Loucy (cell line): ENCODE data around the gene NXT1.

ENCODE experiments used
- EZH2phosphoT487 ChIP-seq: fragments of 200-600 bp; IDR thresholded peaks from 2 replicates; pipeline ENCODE4 v1.6.1; 2018; ENCODE audit warnings: antibody characterized with exemption, mild to moderate bottlenecking, moderate library complexity, borderline replicate concordance
- TF ChIP-seq, protein P1 (sequence below): fragments of 200-600 bp; sonication (generic); conservative IDR thresholded peaks from 2 replicates; pipeline ENCODE4 v1.5.1; 2014; ENCODE audit warnings: mild to moderate bottlenecking, antibody characterized with exemption, low read length

DNA sequence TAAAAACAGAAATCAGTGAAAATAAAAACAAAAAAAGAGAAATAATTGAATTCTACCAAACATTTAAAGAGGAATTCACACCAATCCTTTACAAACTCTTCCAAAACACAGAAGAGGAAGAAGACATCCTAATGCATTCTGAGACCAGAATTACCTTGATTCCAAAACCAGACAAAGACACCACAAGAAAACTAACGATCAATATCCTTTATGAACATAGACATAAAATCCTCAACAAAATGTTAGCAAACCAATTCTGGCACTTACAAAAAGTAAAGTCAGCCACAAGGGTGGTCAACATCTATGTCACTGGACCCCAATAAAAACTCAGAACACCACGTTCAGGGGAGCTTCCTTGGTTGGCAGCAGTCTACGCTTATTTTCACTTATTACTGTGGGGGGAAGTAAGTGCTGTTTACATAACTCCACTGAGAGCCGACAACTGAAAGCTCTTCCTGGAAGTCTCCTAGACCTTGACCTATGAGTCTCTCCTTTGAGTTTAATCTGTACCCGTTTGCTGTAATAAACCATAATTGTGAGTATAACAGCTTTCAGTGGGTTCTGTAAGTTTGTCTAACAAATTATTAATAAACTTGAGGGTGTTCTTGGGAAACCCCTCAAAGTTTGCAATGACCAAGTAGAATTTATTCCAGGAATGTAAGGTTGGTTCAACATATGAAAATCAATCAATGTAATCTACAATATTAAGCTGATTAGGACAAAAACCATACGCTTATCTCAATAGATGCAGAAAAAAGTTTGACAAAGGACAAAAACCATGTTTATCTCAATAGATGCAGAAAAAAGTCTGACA is 35.9 kb downstream of the NXT1 start:
- TF ChIP-seq EZH2phosphoT487: no peak
- TF ChIP-seq, protein P1, sequence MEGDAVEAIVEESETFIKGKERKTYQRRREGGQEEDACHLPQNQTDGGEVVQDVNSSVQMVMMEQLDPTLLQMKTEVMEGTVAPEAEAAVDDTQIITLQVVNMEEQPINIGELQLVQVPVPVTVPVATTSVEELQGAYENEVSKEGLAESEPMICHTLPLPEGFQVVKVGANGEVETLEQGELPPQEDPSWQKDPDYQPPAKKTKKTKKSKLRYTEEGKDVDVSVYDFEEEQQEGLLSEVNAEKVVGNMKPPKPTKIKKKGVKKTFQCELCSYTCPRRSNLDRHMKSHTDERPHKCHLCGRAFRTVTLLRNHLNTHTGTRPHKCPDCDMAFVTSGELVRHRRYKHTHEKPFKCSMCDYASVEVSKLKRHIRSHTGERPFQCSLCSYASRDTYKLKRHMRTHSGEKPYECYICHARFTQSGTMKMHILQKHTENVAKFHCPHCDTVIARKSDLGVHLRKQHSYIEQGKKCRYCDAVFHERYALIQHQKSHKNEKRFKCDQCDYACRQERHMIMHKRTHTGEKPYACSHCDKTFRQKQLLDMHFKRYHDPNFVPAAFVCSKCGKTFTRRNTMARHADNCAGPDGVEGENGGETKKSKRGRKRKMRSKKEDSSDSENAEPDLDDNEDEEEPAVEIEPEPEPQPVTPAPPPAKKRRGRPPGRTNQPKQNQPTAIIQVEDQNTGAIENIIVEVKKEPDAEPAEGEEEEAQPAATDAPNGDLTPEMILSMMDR: no peak
